T-helper 2 cell treated with Interferon-gamma antibody and Interleukin-4, amounts not matched to agents 5 μg/mL and 100 μg/mL, for 36 hours (primary cell): Measurements from ENCODE around the gene ARAF.
"Not testable (repeated sequence)": the region's sequence is repeated elsewhere in the genome, so short reads cannot be mapped to it uniquely, and the experiment has no call there.

Source experiments
- DNase-seq: peaks from one replicate; pipeline ENCODE4 v3.0.0; 2021; ENCODE audit warnings: low spot score
- H3K27ac Mint-ChIP-seq: one replicate; pipeline ENCODE4 v1.8.0; 2021; ENCODE audit warnings: mild to moderate bottlenecking, mixed read lengths
- H3K27me3 Mint-ChIP-seq: one replicate; pipeline ENCODE4 v1.8.0; 2021; ENCODE audit warnings: low read depth, mixed read lengths
- H3K36me3 Mint-ChIP-seq: one replicate; pipeline ENCODE4 v1.8.0; 2021; ENCODE audit warnings: low read depth, mixed read lengths
- H3K4me1 Mint-ChIP-seq: one replicate; pipeline ENCODE4 v1.8.0; 2021; ENCODE audit warnings: low read depth, mixed read lengths
- H3K4me3 Mint-ChIP-seq: one replicate; pipeline ENCODE4 v1.8.0; 2022; ENCODE audit warnings: mild to moderate bottlenecking, moderate library complexity, mixed read lengths
- H3K9me3 Mint-ChIP-seq: one replicate; pipeline ENCODE4 v1.8.0; 2021; ENCODE audit warnings: mixed read lengths

Gene ARAF

GRCh38 chrX:47586043-47586787 is 25.2 kb downstream of the ARAF start:
- peaks cover 10% of the 10 kb centered on the region for H3K36me3 Mint-ChIP-seq
- no peaks in the 10 kb centered on the region for H3K27me3 Mint-ChIP-seq
- no peak for DNase-seq
- no peak overlapping the region for H3K4me3 Mint-ChIP-seq
- H3K4me1 Mint-ChIP-seq: peaks cover 13% of the 10 kb centered on the region
- no peaks in the 10 kb centered on the region for H3K9me3 Mint-ChIP-seq
- H3K27ac Mint-ChIP-seq: no peak overlapping the region

- Mint-ChIP-seq H3K9me3 (no peaks in the 10 kb centered on the region), H3K4me3 (no peak overlapping the region), H3K27me3 (no peaks in the 10 kb centered on the region), H3K36me3 (peaks cover 10% of the 10 kb centered on the region), H3K4me1 (peaks cover 8% of the 10 kb centered on the region), H3K27ac (no peak overlapping the region)
- DNase-seq: no peak
Observed at GRCh38 chrX:47587091-47587891, 26.3 kb downstream of the ARAF start.

- H3K4me1 Mint-ChIP-seq: peaks cover 8% of the 10 kb centered on the region
- H3K4me3 Mint-ChIP-seq: no peak overlapping the region
- H3K27me3 Mint-ChIP-seq: no peaks in the 10 kb centered on the region
- H3K9me3 Mint-ChIP-seq: no peaks in the 10 kb centered on the region
- no peak for DNase-seq
- H3K36me3 Mint-ChIP-seq: peaks cover 10% of the 10 kb centered on the region
- no peak overlapping the region for H3K27ac Mint-ChIP-seq
Observed at GRCh38 chrX:47587906-47588735, 27.1 kb downstream of the ARAF start.

GRCh38 chrX:47590984-47591383 is 30.0 kb downstream of the ARAF start:
- Mint-ChIP-seq H3K27ac (no peak overlapping the region), H3K4me3 (no peak overlapping the region), H3K9me3 (peaks cover under 1% of the 10 kb centered on the region), H3K27me3 (no peaks in the 10 kb centered on the region), H3K4me1 (peaks cover 4% of the 10 kb centered on the region), H3K36me3 (peaks cover 4% of the 10 kb centered on the region)
- DNase-seq: no peak

- H3K4me1 Mint-ChIP-seq: peaks cover 9% of the 10 kb centered on the region
- H3K4me3 Mint-ChIP-seq: no peak overlapping the region
- H3K27me3 Mint-ChIP-seq: peaks cover 4% of the 10 kb centered on the region
- H3K27ac Mint-ChIP-seq: no peak overlapping the region
- no peak for DNase-seq
- H3K9me3 Mint-ChIP-seq: peaks cover 13% of the 10 kb centered on the region
- H3K36me3 Mint-ChIP-seq: peaks cover 12% of the 10 kb centered on the region
Observed at GRCh38 chrX:47593522-47593921, 32.5 kb downstream of the ARAF start.

GRCh38 chrX:47595716-47596251 is 34.8 kb downstream of the ARAF start:
- peaks cover 12% of the 10 kb centered on the region for H3K36me3 Mint-ChIP-seq
- H3K27ac Mint-ChIP-seq: peak overlapping the region; percentile 71
- H3K4me1 Mint-ChIP-seq: peaks cover 9% of the 10 kb centered on the region
- peaks cover 4% of the 10 kb centered on the region for H3K27me3 Mint-ChIP-seq
- no peak for DNase-seq
- H3K4me3 Mint-ChIP-seq: no peak overlapping the region
- peaks cover 13% of the 10 kb centered on the region for H3K9me3 Mint-ChIP-seq

- DNase-seq: no peak
- H3K27ac Mint-ChIP-seq: peak overlapping the region; percentile 71
- H3K4me1 Mint-ChIP-seq: peaks cover 9% of the 10 kb centered on the region
Observed at GRCh38 chrX:47596256-47596655, 35.3 kb downstream of the ARAF start.

GRCh38 chrX:47597222-47597621 is 36.2 kb downstream of the ARAF start:
- no peak overlapping the region for H3K4me3 Mint-ChIP-seq
- no peak for DNase-seq
- H3K27me3 Mint-ChIP-seq: peaks cover 4% of the 10 kb centered on the region
- H3K9me3 Mint-ChIP-seq: peaks cover 13% of the 10 kb centered on the region
- H3K36me3 Mint-ChIP-seq: peaks cover 12% of the 10 kb centered on the region
- H3K4me1 Mint-ChIP-seq: peaks cover 9% of the 10 kb centered on the region
- H3K27ac Mint-ChIP-seq: no peak overlapping the region

More at GRCh38 chrX:47596256-47596655, 35.3 kb downstream of the ARAF start:
- H3K9me3 Mint-ChIP-seq: peaks cover 13% of the 10 kb centered on the region
- peaks cover 12% of the 10 kb centered on the region for H3K36me3 Mint-ChIP-seq
- H3K4me3 Mint-ChIP-seq: peak overlapping the region; percentile 15
- H3K27me3 Mint-ChIP-seq: peaks cover 4% of the 10 kb centered on the region

- not testable (repeated sequence) for H3K9me3 Mint-ChIP-seq, H3K27me3 Mint-ChIP-seq, H3K36me3 Mint-ChIP-seq, H3K4me3 Mint-ChIP-seq, H3K27ac Mint-ChIP-seq, H3K4me1 Mint-ChIP-seq, DNase-seq
Observed at GRCh38 chrX:47603125-47603524, 42.1 kb downstream of the ARAF start.

GRCh38 chrX:47605024-47605423 is 44.0 kb downstream of the ARAF start:
- Mint-ChIP-seq H3K27me3 (no peaks in the 10 kb centered on the region), H3K4me1 (peaks cover 5% of the 10 kb centered on the region), H3K27ac (no peak overlapping the region), H3K4me3 (no peak overlapping the region), H3K9me3 (no peaks in the 10 kb centered on the region), H3K36me3 (no peaks in the 10 kb centered on the region)
- no peak for DNase-seq

- Mint-ChIP-seq H3K4me3 (no peak overlapping the region), H3K36me3 (no peaks in the 10 kb centered on the region), H3K27ac (no peak overlapping the region), H3K9me3 (no peaks in the 10 kb centered on the region), H3K27me3 (no peaks in the 10 kb centered on the region), H3K4me1 (peaks cover 5% of the 10 kb centered on the region)
- DNase-seq: no peak
Observed at GRCh38 chrX:47607091-47607490, 46.1 kb downstream of the ARAF start.

- no peaks in the 10 kb centered on the region for H3K9me3 Mint-ChIP-seq
- no peaks in the 10 kb centered on the region for H3K27me3 Mint-ChIP-seq
- no peak for DNase-seq
- H3K4me3 Mint-ChIP-seq: no peak overlapping the region
- no peaks in the 10 kb centered on the region for H3K36me3 Mint-ChIP-seq
- peaks cover 5% of the 10 kb centered on the region for H3K4me1 Mint-ChIP-seq
- H3K27ac Mint-ChIP-seq: no peak overlapping the region
Observed at GRCh38 chrX:47608130-47608810, 47.3 kb downstream of the ARAF start.

- H3K36me3 Mint-ChIP-seq: no peaks in the 10 kb centered on the region
- no peak for DNase-seq
- no peak overlapping the region for H3K4me3 Mint-ChIP-seq
- no peaks in the 10 kb centered on the region for H3K9me3 Mint-ChIP-seq
- H3K27me3 Mint-ChIP-seq: no peaks in the 10 kb centered on the region
- H3K4me1 Mint-ChIP-seq: peaks cover 5% of the 10 kb centered on the region
- no peak overlapping the region for H3K27ac Mint-ChIP-seq
Observed at GRCh38 chrX:47610511-47610910, 49.5 kb downstream of the ARAF start.
